Right lobe of liver (tissue), 6 donors: Measurements from ENCODE around the gene VSNL1. TPM values are rescaled to one million over a fixed set of nuclear protein-coding genes. Genes with fewer than 3 reads are reported as not detected.

Experiments
- ATAC-seq, 4 donors: fragments of 200-7000 bp; cut with Tn5 transposase; one replicate each; pipeline ENCODE4 v1.9.1; 2020; ENCODE audit warnings: mild to moderate bottlenecking in 4 of 4, moderate library complexity in 4 of 4
- DNase-seq, 3 donors: peaks; one replicate each; pipeline ENCODE4 v3.0.0-alpha.2; 2020
- H3K27ac ChIP-seq, 3 donors: fragments of 200-600 bp; one replicate each; pipeline ENCODE4 v1.8.0; 2022
- H3K27me3 ChIP-seq, 2 donors: fragments of 200-600 bp; one replicate each; pipeline ENCODE4 v1.8.0; 2022
- H3K36me3 ChIP-seq, 4 donors: fragments of 200-600 bp; sonication (generic) in 1 of 4; one replicate each; pipeline versions ENCODE4 v1.5.1 to v1.8.0; 2017 to 2022; ENCODE audit warnings: control low read depth in 1 of 4
- H3K4me1 ChIP-seq, 4 donors: fragments of 200-600 bp; sonication (generic) in 1 of 4; one replicate each; pipeline versions ENCODE4 v1.5.1 to v1.8.0; 2017 to 2022; ENCODE audit warnings: control low read depth in 1 of 4
- H3K4me3 ChIP-seq, 3 donors: fragments of 200-600 bp; one replicate each; pipeline ENCODE4 v1.8.0; 2022
- H3K9me3 ChIP-seq, 4 donors: fragments of 200-600 bp; sonication (generic) in 1 of 4; one replicate each; pipeline versions ENCODE4 v1.5.1 to v1.8.0; 2017 to 2022; ENCODE audit warnings: control low read depth in 1 of 4
- POLR2A ChIP-seq: fragments of 450-650 bp; IDR thresholded peaks from one replicate; pipeline ENCODE4 v1.6.1; 2017; ENCODE audit warnings: antibody characterized with exemption, mild to moderate bottlenecking
- WGBS: methylation state at CpG from one replicate; pipeline ENCODE4 v1.1.6; 2018; ENCODE audit warnings: low coverage, low lambda C conversion rate; ENCODE audit not compliant: insufficient coverage; ENCODE audit errors: missing lambda C conversion rate; 5-methylcytosine and 5-hydroxymethylcytosine counted together
- intact Hi-C, 2 donors: fragments of 100-400 bp; cut with DNase I; formaldehyde crosslinking; loops; one replicate each; pipeline versions ENCODE4 v1.11.2 to v1.14.1; 2022
- total RNA-seq, 6 experiments: library from RNA; depleted of rRNA in 2 of 6; stranded (reverse); fragments of >200 nt in 2 of 6; fragmentation: NEBNext Ultra II Directional in 3 of 6; extraction: Animal tissue kit (Norgen Biotek cat#: 25700) in 3 of 6; gene quantifications; one replicate each; pipeline versions ENCODE4 v1.1.0 to v1.2.4, GENCODE V29; 2016 to 2023
- TF ChIP-seq, protein P1 (sequence below), 4 donors: fragments of 200-600 bp in 3 of 4; fragments of 450-650 bp in 1 of 4; IDR thresholded peaks; one replicate each; pipeline versions ENCODE4 v1.5.1 to v1.8.0; 2016 to 2022; ENCODE audit warnings: antibody characterized with exemption in 4 of 4, mild to moderate bottlenecking in 2 of 4
- donor health status: DM: no; HTN: yes; CAD: no.
- donor health status: DM: no; HTN: no; CAD: no.
- donor health status: DM: no; HTN: no; CAD: no.
- donor health status: DM: no; HTN: yes; CAD: no.
- donor health status: DM: no; HTN: yes; CAD: no.

The VSNL1 gene
- total RNA-seq, 6 experiments from 2014 or later, result 2.1 to 12.1 (median 4.3) TPM

DNA sequence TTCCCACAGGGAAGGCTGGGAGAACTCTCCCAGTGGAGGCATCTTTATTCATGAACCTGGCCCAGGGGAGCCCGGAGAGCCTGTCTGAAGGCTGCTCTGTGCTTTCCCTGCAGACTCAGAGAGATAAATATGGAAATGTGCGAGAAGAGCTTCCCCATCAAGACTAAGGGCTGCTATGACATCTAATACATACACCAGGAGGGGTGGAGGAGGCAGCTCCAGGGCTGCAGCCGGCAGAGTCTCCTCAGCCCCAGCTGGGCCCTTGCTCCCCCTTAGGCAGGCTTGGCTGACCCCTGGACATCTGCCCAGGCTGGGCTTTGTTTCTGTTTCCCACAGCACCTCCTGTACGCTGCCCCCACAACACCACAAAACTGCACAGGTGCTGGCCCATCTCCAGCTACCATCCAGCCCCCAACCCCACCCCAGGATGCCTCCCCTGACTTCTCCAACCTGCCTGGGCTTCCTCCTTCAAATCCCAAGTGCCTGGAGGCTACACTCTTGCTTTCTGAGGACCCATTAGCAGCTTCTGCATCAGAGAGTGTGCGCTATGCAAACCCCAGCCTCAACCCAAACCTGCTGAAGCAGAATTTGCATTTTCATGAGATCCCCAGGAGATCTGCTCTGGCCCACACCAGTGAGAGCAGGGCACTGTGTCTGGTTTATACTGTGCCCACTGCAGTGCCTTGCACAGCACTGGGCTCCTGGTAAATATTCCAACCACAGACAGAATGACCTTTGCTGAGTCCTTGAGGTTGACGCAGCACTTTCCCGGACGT, 96.8 kb downstream of the VSNL1 start:
- DNase-seq (no peak), ATAC-seq (no peak)
- Histone ChIP-seq H3K4me1 (no peaks in the 10 kb centered on the region), H3K9me3 (no peaks in the 10 kb centered on the region), H3K27me3 (no peaks in the 10 kb centered on the region), H3K36me3 (no peaks in the 10 kb centered on the region), H3K27ac (no peak overlapping the region), H3K4me3 (no peak overlapping the region)
- intact Hi-C loops, result no loop called here
- no peak for TF ChIP-seq POLR2A
- TF ChIP-seq, protein P1, sequence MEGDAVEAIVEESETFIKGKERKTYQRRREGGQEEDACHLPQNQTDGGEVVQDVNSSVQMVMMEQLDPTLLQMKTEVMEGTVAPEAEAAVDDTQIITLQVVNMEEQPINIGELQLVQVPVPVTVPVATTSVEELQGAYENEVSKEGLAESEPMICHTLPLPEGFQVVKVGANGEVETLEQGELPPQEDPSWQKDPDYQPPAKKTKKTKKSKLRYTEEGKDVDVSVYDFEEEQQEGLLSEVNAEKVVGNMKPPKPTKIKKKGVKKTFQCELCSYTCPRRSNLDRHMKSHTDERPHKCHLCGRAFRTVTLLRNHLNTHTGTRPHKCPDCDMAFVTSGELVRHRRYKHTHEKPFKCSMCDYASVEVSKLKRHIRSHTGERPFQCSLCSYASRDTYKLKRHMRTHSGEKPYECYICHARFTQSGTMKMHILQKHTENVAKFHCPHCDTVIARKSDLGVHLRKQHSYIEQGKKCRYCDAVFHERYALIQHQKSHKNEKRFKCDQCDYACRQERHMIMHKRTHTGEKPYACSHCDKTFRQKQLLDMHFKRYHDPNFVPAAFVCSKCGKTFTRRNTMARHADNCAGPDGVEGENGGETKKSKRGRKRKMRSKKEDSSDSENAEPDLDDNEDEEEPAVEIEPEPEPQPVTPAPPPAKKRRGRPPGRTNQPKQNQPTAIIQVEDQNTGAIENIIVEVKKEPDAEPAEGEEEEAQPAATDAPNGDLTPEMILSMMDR (IDR thresholded peaks at IDR 0.05), result no peak
- WGBS, result 83% methylated on average over 3 of the region's 8 CpGs

DNA sequence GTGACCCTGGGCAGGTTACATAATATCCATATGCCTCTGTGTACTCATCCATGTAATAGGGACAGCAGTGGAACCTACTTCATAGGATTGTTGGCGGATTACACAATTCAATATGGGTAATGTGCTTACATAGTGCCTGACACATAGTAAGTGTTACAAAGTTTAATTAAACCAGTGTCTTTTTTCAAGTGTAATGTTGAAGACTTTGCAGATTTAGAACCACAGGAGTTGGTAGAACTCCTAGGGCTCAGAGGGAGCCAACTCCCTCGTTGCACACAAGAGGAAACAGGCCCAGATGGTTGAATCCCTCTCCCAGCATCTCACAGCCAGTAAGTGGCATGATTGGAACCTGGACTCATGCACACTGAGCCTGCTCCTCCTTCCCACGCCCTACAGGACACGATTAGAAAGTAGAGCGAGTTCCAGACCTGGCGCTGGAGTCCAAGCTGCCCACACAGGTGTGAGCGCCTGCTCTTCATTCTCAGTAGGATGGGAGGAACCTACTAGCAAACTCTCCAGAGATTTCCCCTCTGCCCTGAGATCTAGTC, 97.8 kb downstream of the VSNL1 start:
- intact Hi-C loops, result no loop called here
- no peak overlapping the region for H3K4me3 ChIP-seq
- DNase-seq, result no peak
- no peak overlapping the region for H3K27ac ChIP-seq
- H3K4me1 ChIP-seq, result no peaks in the 10 kb centered on the region
- TF ChIP-seq POLR2A, result no peak
- TF ChIP-seq, protein P1 (IDR thresholded peaks at IDR 0.05), result no peak
- H3K36me3 ChIP-seq, result no peaks in the 10 kb centered on the region
- 90% methylated on average over 1 of the region's 7 CpGs for WGBS
- H3K9me3 ChIP-seq, result no peaks in the 10 kb centered on the region
- H3K27me3 ChIP-seq, result no peaks in the 10 kb centered on the region
- no peak for ATAC-seq

DNA sequence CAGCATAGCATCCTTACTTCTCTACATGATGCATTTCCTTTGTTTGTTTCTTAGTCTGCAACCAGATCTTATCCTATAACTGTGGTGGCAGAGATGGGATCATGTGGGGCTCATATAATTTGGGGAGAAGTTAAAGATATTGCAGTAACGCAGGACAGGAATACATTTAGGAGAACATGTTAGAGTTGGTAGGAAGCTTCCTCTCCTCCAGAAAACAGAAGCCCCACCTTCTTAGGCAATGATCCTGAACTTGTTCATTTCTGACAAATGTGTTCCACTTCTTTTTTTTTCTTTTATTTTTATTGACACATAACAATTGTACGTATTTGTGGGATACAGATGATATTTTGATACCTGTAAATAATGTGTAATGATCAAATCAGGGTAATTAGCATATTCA, 99.9 kb downstream of the VSNL1 start:
- ATAC-seq (no peak), DNase-seq (no peak)
- H3K4me1 ChIP-seq, result no peaks in the 10 kb centered on the region
- H3K27ac ChIP-seq, result no peak overlapping the region
- no peaks in the 10 kb centered on the region for H3K36me3 ChIP-seq
- TF ChIP-seq, protein P1 (IDR thresholded peaks at IDR 0.05), result no peak
- no peak for TF ChIP-seq POLR2A
- no peaks in the 10 kb centered on the region for H3K27me3 ChIP-seq
- H3K4me3 ChIP-seq, result no peak overlapping the region
- intact Hi-C loops, result no loop called here
- WGBS, result 91% methylated on average over 2 of the region's 2 CpGs
- H3K9me3 ChIP-seq, result no peaks in the 10 kb centered on the region

DNA sequence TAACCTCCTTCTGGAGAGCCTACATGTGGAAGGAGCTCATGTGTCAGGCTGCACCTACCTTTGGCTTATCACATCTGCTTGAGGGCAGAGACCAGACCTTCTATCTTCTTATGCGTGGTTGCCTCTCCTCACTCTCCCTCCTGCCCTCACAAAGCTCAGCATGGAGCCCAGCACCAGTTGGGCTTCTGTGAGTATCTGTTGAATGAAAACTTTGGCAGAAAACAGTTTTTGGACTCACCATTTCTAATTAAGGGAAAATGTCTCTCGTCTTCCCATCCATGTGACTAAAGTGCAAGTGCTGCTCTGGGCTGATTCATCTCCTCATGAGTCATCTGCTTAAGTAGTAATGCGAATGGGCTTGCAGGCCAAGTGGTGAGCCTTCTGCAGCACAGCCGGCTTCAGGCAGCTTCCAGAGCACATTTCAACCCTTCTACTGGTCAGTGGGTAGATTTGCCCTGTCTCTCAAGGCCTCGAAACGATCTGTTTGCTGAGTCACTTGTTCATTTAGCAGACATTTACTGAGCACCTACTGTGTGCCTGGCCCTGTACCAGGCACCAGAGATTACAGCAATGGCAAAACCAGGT, 102.6 kb downstream of the VSNL1 start:
- Histone ChIP-seq H3K27me3 (no peaks in the 10 kb centered on the region), H3K36me3 (no peaks in the 10 kb centered on the region), H3K27ac (no peak overlapping the region), H3K4me3 (no peak overlapping the region), H3K4me1 (no peaks in the 10 kb centered on the region), H3K9me3 (no peaks in the 10 kb centered on the region)
- ATAC-seq (peak in 2 of 4 donors; percentile 25 to 56), DNase-seq (no peak)
- no peak for TF ChIP-seq POLR2A
- TF ChIP-seq, protein P1 (IDR thresholded peaks at IDR 0.05), result no peak
- WGBS, result 78% methylated on average over 5 of the region's 6 CpGs
- intact Hi-C loops, result no loop called here
